Measurements from ENCODE around the gene ARHGEF2.

DNA sequence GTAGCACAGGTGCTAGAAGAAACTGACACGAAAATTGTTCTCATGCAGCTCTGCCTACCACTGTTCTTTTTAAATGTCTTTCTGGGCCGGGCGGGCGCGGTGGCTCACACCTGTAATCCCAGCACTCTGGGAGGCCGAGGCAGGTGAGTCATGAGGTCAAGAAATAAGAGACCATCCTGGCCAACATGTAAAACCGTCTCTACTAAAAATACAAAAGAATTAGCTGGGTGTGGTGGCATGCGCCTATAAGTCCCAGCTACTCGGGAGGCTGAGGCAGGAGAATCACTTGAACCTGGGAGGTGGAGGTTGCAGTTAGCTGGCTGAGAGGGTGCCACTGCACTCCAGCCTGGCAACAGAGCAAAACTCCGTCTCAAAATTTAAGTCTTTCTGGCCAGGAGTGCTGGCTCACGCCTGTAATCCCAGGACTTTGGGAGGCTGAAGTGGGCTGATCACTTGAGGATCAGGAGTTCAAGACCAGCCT is 66.3 kb downstream of the ARHGEF2 start:
- TF ChIP-seq EZH2 (IDR thresholded peaks at IDR 0.05; ENCODE audit: borderline replicate concordance, insufficient read depth, low read depth, low read length, poor library complexity, severe bottlenecking) = no peak
- TF ChIP-seq, protein P1, sequence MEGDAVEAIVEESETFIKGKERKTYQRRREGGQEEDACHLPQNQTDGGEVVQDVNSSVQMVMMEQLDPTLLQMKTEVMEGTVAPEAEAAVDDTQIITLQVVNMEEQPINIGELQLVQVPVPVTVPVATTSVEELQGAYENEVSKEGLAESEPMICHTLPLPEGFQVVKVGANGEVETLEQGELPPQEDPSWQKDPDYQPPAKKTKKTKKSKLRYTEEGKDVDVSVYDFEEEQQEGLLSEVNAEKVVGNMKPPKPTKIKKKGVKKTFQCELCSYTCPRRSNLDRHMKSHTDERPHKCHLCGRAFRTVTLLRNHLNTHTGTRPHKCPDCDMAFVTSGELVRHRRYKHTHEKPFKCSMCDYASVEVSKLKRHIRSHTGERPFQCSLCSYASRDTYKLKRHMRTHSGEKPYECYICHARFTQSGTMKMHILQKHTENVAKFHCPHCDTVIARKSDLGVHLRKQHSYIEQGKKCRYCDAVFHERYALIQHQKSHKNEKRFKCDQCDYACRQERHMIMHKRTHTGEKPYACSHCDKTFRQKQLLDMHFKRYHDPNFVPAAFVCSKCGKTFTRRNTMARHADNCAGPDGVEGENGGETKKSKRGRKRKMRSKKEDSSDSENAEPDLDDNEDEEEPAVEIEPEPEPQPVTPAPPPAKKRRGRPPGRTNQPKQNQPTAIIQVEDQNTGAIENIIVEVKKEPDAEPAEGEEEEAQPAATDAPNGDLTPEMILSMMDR (IDR thresholded peaks at IDR 0.05) = no peak
